Mucosa of descending colon (tissue), 3 donors: Measurements from ENCODE around the gene FMN1. TPM values are rescaled to one million over a fixed set of nuclear protein-coding genes. Genes with fewer than 3 reads are reported as not detected.

Source experiments
- ATAC-seq: fragments of 200-7000 bp; cut with Tn5 transposase; one replicate; pipeline ENCODE4 v1.9.1; 2020; ENCODE audit warnings: mild to moderate bottlenecking, moderate library complexity
- DNase-seq, 3 donors: peaks; one replicate each; pipeline ENCODE4 v3.0.0-alpha.2; 2020
- H3K36me3 ChIP-seq: fragments of 200-600 bp; one replicate; pipeline ENCODE4 v1.8.0; 2021; ENCODE audit warnings: low read depth, mild to moderate bottlenecking
- H3K4me1 ChIP-seq: fragments of 200-600 bp; one replicate; pipeline ENCODE4 v1.8.0; 2021; ENCODE audit warnings: low read depth, mild to moderate bottlenecking
- H3K4me3 ChIP-seq: fragments of 200-600 bp; one replicate; pipeline ENCODE4 v1.8.0; 2021; ENCODE audit warnings: mild to moderate bottlenecking
- H3K9me3 ChIP-seq: fragments of 200-600 bp; one replicate; pipeline ENCODE4 v1.8.0; 2021; ENCODE audit warnings: mild to moderate bottlenecking
- CTCF ChIP-seq: fragments of 200-600 bp; IDR thresholded peaks from one replicate; pipeline ENCODE4 v1.8.0; 2022; ENCODE audit warnings: antibody characterized with exemption, mild to moderate bottlenecking
- intact Hi-C, 2 donors: fragments of 100-400 bp; cut with DNase I in 1 of 2; cut with micrococcal nuclease in 1 of 2; formaldehyde crosslinking; loops; one replicate each; pipeline versions ENCODE4 v1.11.0 to v1.11.1; 2022; cut with DNase I, micrococcal nuclease
- total RNA-seq, 3 donors: library from RNA; stranded (reverse); fragmentation: NEBNext Ultra II Directional in 2 of 3; extraction: Animal tissue kit (Norgen Biotek cat#: 25700) in 2 of 3; gene quantifications; one replicate each; pipeline versions ENCODE4 v1.2.1 to v1.2.4, GENCODE V29; 2021 to 2023
- donor health status: DM: no; HTN: no; CAD: no; lungs with moderate emphysema.
- donor health status: DM: no; HTN: no; CAD: no.
- donor health status: DM: no; HTN: yes; CAD: no.

Gene FMN1
- total RNA-seq, 3 donors from 2014 or later: 30.8 to 65.1 (median 43.4) TPM

GRCh38 chr15:33089878-33090757 lies 104.4 kb downstream of the FMN1 start:
- peak in 1 of 3 donors; percentile 81 for DNase-seq
- intact Hi-C loops: no loop called here
- ATAC-seq: peak; percentile 83
- Histone ChIP-seq H3K9me3 (no peaks in the 10 kb centered on the region), H3K4me1 (peaks cover 3% of the 10 kb centered on the region), H3K36me3 (no peaks in the 10 kb centered on the region), H3K4me3 (no peak overlapping the region)
- no peak for TF ChIP-seq CTCF

GRCh38 chr15:33089165-33089877 lies 105.2 kb downstream of the FMN1 start:
- intact Hi-C loops: no loop called here
- no peaks in the 10 kb centered on the region for H3K36me3 ChIP-seq
- no peak overlapping the region for H3K4me3 ChIP-seq
- H3K9me3 ChIP-seq: no peaks in the 10 kb centered on the region
- TF ChIP-seq CTCF: no peak
- peaks cover 3% of the 10 kb centered on the region for H3K4me1 ChIP-seq
- no peak for DNase-seq
- ATAC-seq: peak; percentile 78

GRCh38 chr15:33086500-33087121 lies 107.9 kb downstream of the FMN1 start:
- no peak for DNase-seq
- H3K36me3 ChIP-seq: no peaks in the 10 kb centered on the region
- ATAC-seq: peak; percentile 34
- TF ChIP-seq CTCF: peak; percentile 16
- H3K9me3 ChIP-seq: no peaks in the 10 kb centered on the region
- H3K4me3 ChIP-seq: no peak overlapping the region
- intact Hi-C loops: loop anchor here in 1 of 2 donors (1.0 kb wide), 1 partner anchor 46 kb away; no protein-coding TSS in a partner anchor
- peaks cover 3% of the 10 kb centered on the region for H3K4me1 ChIP-seq

GRCh38 chr15:33084661-33085060 lies 109.9 kb downstream of the FMN1 start:
- Histone ChIP-seq H3K4me1 (no peaks in the 10 kb centered on the region), H3K9me3 (no peaks in the 10 kb centered on the region), H3K36me3 (no peaks in the 10 kb centered on the region), H3K4me3 (no peak overlapping the region)
- DNase-seq: no peak
- intact Hi-C loops: no loop called here
- no peak for TF ChIP-seq CTCF
- no peak for ATAC-seq

DNA sequence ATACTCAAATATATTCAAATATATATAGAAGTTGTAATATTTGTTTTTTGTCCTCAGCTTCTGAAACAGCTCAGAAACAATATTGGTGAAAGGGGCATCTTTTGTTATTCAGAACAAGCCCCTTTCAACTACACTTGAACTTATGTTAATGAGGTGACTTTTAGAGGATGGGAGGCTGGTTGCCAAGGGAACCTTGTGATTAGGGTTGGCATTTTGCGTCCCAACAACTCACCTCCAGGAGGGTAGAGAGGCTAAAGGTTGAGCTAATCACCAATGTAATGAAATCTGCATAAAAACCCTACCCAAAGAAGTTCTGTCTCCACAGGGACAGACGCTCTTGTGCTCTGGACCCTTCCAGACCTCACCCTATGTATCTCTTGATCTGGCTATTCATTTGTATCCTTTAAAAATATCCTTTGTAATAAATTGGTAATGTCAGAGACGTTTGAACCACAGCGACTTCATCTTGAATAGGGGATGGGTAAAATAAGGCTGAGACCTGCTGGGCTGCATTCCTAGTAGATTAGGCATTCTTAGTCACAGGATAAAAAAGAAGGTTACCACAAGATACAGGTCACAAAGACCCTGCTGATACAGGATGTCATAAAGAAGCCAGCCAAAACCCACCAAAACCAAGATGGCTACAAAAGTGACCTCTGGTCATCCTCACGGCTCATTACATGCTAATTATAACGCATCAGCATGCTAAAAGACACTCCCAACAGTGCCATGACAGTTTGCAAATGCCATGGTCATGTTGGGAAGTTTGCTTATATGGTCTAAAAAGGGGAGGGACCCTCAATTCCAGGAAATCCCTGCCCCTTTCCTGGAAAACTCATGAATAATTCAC lies 111.1 kb downstream of the FMN1 start:
- ATAC-seq (no peak), DNase-seq (no peak)
- Histone ChIP-seq H3K4me1 (no peaks in the 10 kb centered on the region), H3K36me3 (no peaks in the 10 kb centered on the region), H3K4me3 (no peak overlapping the region), H3K9me3 (no peaks in the 10 kb centered on the region)
- no peak for TF ChIP-seq CTCF
- intact Hi-C loops: no loop called here
